ENCODE data around the gene KRTAP5-8. TPM values are rescaled to one million over a fixed set of nuclear protein-coding genes. Genes with fewer than 3 reads are reported as not detected.

KRTAP5-8 gene
- total and polyA plus RNA-seq, 9 of the 15 experiments (the other 6 are each of a cell fraction or from before 2014, with no cell fraction given), result not detected

DNA sequence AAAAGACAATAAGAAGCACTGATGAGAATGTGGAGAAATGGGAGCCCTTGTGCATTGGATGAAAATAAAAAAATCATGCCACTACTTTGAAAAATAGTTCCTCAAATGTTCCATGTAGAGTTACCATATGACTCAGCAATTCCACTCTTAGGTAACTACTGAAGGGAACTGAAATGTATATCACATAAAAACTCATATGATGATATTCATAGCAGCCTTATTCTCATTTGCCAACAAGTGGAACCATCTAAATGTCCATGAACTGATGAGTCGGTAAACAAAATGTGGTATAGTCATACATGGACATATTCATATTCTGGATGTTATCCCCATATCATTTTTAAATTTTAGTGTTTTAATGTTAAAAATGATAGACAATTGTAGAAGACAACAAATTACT, 13.9 kb downstream of the KRTAP5-8 start (continued):
- TF ChIP-seq RBM25 (IDR thresholded peaks at IDR 0.05; ENCODE audit: low read depth, low read length, severe bottlenecking) (no peak), ILF3 (IDR thresholded peaks at IDR 0.05; ENCODE audit: borderline replicate concordance) (no peak), HNRNPL (IDR thresholded peaks at IDR 0.05; ENCODE audit: low read depth, low read length) (no peak), ZNF121 (CRISPR knock-in tag; conservative IDR thresholded peaks at IDR 0.05) (no peak), ETS2 (tag; IDR thresholded peaks at IDR 0.05; ENCODE audit: borderline replicate concordance, poor library complexity, severe bottlenecking) (no peak), ZNF165 (CRISPR knock-in tag; IDR thresholded peaks at IDR 0.05; ENCODE audit: borderline replicate concordance) (no peak), ZNF592 (IDR thresholded peaks at IDR 0.05) (no peak), HDGF (IDR thresholded peaks at IDR 0.05) (no peak), CCNT2 (IDR thresholded peaks at IDR 0.05; ENCODE audit: borderline replicate concordance, extremely low read depth, insufficient read length, low read depth, low read length) (no peak), DPF2 (IDR thresholded peaks at IDR 0.05) (no peak), FOXP4 (CRISPR knock-in tag; IDR thresholded peaks at IDR 0.05; ENCODE audit: borderline replicate concordance) (no peak)
